H1 (cell line): ENCODE data around the gene FGF11. TPM values are rescaled to one million over a fixed set of nuclear protein-coding genes. Genes with fewer than 3 reads are reported as not detected.

ENCODE experiments used
- CTCF ChIA-PET: fragments of 300-600 bp; sonication (Branson Sonifier 250); formaldehyde crosslinking; loops from one replicate; lab custom pipeline; 2021; ENCODE audit not compliant: partially characterized antibody; lab: Charles Lee
- POLR2A ChIA-PET: fragments of 300-600 bp; sonication (Branson Sonifier 250); formaldehyde crosslinking; loops from one replicate; lab custom pipeline; 2021; ENCODE audit warnings: inconsistent platforms; ENCODE audit not compliant: partially characterized antibody; lab: Charles Lee
- DNase-seq, 2 experiments: peaks; one replicate each; pipeline versions ENCODE4 v3.0.0 to v3.0.0-alpha.2; 2010 to 2022; ENCODE audit warnings: low spot score in 2 of 2, low read depth in 1 of 2, mixed read lengths in 1 of 2
- FAIRE-seq: peaks from 2 replicates; lab custom pipeline; 2011; peaks lifted over from hg19 to GRCh38; lab: Jason Lieb, UNC
- H2AFZ ChIP-seq: 2 replicates; pipeline ENCODE4 v1.8.1; 2012; ENCODE audit warnings: low read length, inconsistent platforms
- H2AK5ac ChIP-seq: 2 replicates; pipeline ENCODE4 v1.6.1; 2013; ENCODE audit warnings: low read depth, low read length
- H2BK120ac ChIP-seq: replicated peaks from 2 replicates; pipeline ENCODE3; 2013; ENCODE audit warnings: low read depth, low read length, inconsistent platforms
- H2BK12ac ChIP-seq: 2 replicates; pipeline ENCODE4 v1.6.1; 2013; ENCODE audit warnings: low read depth, low read length
- H2BK15ac ChIP-seq: 2 replicates; pipeline ENCODE4 v1.6.1; 2013; ENCODE audit warnings: low read length
- H2BK20ac ChIP-seq: 2 replicates; pipeline ENCODE4 v1.6.1; 2013; ENCODE audit warnings: low read length
- H2BK5ac ChIP-seq: 2 replicates; pipeline ENCODE4 v1.6.1; 2013; ENCODE audit warnings: low read depth, low read length
- H3K14ac ChIP-seq: 2 replicates; pipeline ENCODE4 v1.6.1; 2013; ENCODE audit warnings: inconsistent platforms; ENCODE audit not compliant: insufficient read length
- H3K18ac ChIP-seq: 2 replicates; pipeline ENCODE4 v1.6.1; 2013; ENCODE audit warnings: low read length; ENCODE audit errors: extremely low read depth
- H3K23ac ChIP-seq: 2 replicates; pipeline ENCODE4 v1.6.1; 2013; ENCODE audit warnings: inconsistent platforms; ENCODE audit not compliant: insufficient read length
- H3K23me2 ChIP-seq: 2 replicates; pipeline ENCODE4 v1.6.1; 2013; ENCODE audit warnings: low read depth, low read length
- H3K27ac ChIP-seq: 2 replicates; pipeline ENCODE4 v1.6.1; 2011; ENCODE audit warnings: low read depth, low read length, inconsistent platforms
- H3K27me3 ChIP-seq, 4 experiments: replicated peaks in 1 of 4; 1 replicate in 1 of 4; 2 replicates in 3 of 4; pipeline versions ENCODE4 v1.6.1 to v1.8.1; 2011 to 2013; ENCODE audit warnings: low read length in 3 of 4, mild to moderate bottlenecking in 3 of 4, inconsistent platforms in 2 of 4, mixed read lengths in 2 of 4, moderate library complexity in 1 of 4; ENCODE audit not compliant: control insufficient read depth in 3 of 4, insufficient read depth in 3 of 4; ENCODE audit errors: extremely low read depth in 1 of 4
- H3K36me3 ChIP-seq, 4 experiments: 2 replicates each; pipeline versions ENCODE4 v1.6.1 to v1.8.1; 2011 to 2013; ENCODE audit warnings: mild to moderate bottlenecking in 4 of 4, low read length in 3 of 4, moderate library complexity in 2 of 4, control low read depth in 1 of 4, inconsistent platforms in 1 of 4; ENCODE audit not compliant: insufficient read depth in 4 of 4, control insufficient read depth in 2 of 4
- H3K4ac ChIP-seq: replicated peaks from 2 replicates; pipeline ENCODE3; 2013; ENCODE audit warnings: low read length, low read depth, mixed read lengths, inconsistent platforms; ENCODE audit not compliant: insufficient read length
- H3K4me1 ChIP-seq, 4 experiments: replicated peaks in 1 of 4; 1 replicate in 1 of 4; 2 replicates in 3 of 4; pipeline versions ENCODE4 v1.6.1 to v1.8.1; 2011 to 2013; ENCODE audit warnings: low read length in 3 of 4, inconsistent platforms in 2 of 4, mixed read lengths in 1 of 4; ENCODE audit not compliant: insufficient read depth in 4 of 4, control insufficient read depth in 3 of 4
- H3K4me2 ChIP-seq, 2 experiments: 2 replicates each; pipeline versions ENCODE4 v1.6.1 to v1.8.1; 2011 to 2013; ENCODE audit warnings: low read depth in 2 of 2, low read length in 2 of 2, control low read depth in 1 of 2, inconsistent platforms in 1 of 2, mild to moderate bottlenecking in 1 of 2; ENCODE audit not compliant: insufficient read depth in 1 of 2
- H3K4me3 ChIP-seq, 4 experiments: fragments of 200-600, 300-600 bp in 1 of 4; sonication (generic), shearing (Covaris generic), sonication (Bioruptor Twin) in 1 of 4; 2 replicates each; pipeline versions ENCODE4 v1.5.1 to v1.8.1; 2011 to 2016; ENCODE audit warnings: low read length in 4 of 4, low read depth in 3 of 4, control low read depth in 2 of 4, inconsistent platforms in 2 of 4, mild to moderate bottlenecking in 2 of 4, mixed read lengths in 1 of 4, moderate library complexity in 1 of 4; ENCODE audit not compliant: insufficient read depth in 2 of 4; ENCODE audit errors: extremely low read depth in 1 of 4
- H3K56ac ChIP-seq: replicated peaks from 2 replicates; pipeline ENCODE3; 2013; ENCODE audit warnings: low read depth, mild to moderate bottlenecking, mixed read lengths, low read length, inconsistent platforms; ENCODE audit not compliant: insufficient read length
- H3K79me1 ChIP-seq: 2 replicates; pipeline ENCODE4 v1.6.1; 2013; ENCODE audit warnings: low read depth, low read length, control low read depth
- H3K79me2 ChIP-seq, 2 experiments: 2 replicates each; pipeline versions ENCODE4 v1.6.1 to v1.8.1; 2012 to 2013; ENCODE audit warnings: low read length in 2 of 2, mild to moderate bottlenecking in 2 of 2, inconsistent platforms in 1 of 2; ENCODE audit not compliant: insufficient read depth in 2 of 2, control insufficient read depth in 1 of 2
- H3K9ac ChIP-seq, 4 experiments: replicated peaks in 1 of 4; 1 replicate in 1 of 4; 2 replicates in 3 of 4; pipeline versions ENCODE4 v1.6.1 to v1.8.1; 2011 to 2013; ENCODE audit warnings: low read depth in 3 of 4, low read length in 3 of 4, control low read depth in 2 of 4, mild to moderate bottlenecking in 2 of 4, moderate library complexity in 2 of 4, inconsistent platforms in 1 of 4; ENCODE audit errors: extremely low read depth in 1 of 4
- H3K9me3 ChIP-seq, 2 experiments: 2 replicates each; pipeline versions ENCODE4 v1.6.1 to v1.8.1; 2012 to 2013; ENCODE audit warnings: mild to moderate bottlenecking in 2 of 2, moderate library complexity in 2 of 2, control low read depth in 1 of 2, inconsistent platforms in 1 of 2, low read depth in 1 of 2, low read length in 1 of 2, mixed read lengths in 1 of 2; ENCODE audit not compliant: insufficient read depth in 2 of 2
- H4K20me1 ChIP-seq, 2 experiments: replicated peaks in 1 of 2; 2 replicates each; pipeline versions ENCODE3 to v1.8.1; 2011 to 2013; ENCODE audit warnings: inconsistent platforms in 2 of 2, low read length in 2 of 2, mild to moderate bottlenecking in 1 of 2; ENCODE audit not compliant: insufficient read depth in 2 of 2, control insufficient read depth in 1 of 2
- H4K5ac ChIP-seq: 2 replicates; pipeline ENCODE4 v1.6.1; 2013; ENCODE audit warnings: low read length, low read depth, mixed read lengths, inconsistent platforms; ENCODE audit not compliant: insufficient read length
- H4K8ac ChIP-seq: 2 replicates; pipeline ENCODE4 v1.8.0; 2013; ENCODE audit warnings: mild to moderate bottlenecking, moderate library complexity, low read length, inconsistent platforms; ENCODE audit not compliant: insufficient read depth; ENCODE audit errors: extremely low read depth
- H4K91ac ChIP-seq: replicated peaks from 2 replicates; pipeline ENCODE3; 2013; ENCODE audit warnings: low read length, mixed read lengths, inconsistent platforms; ENCODE audit not compliant: insufficient read length
- CEBPB ChIP-seq: IDR thresholded peaks from 2 replicates; pipeline ENCODE4 v1.6.1; 2012; ENCODE audit warnings: low read depth, low read length
- CTCF ChIP-seq, 3 experiments: IDR thresholded peaks; 1 replicate in 2 of 3; 2 replicates in 1 of 3; pipeline versions ENCODE4 v1.5.1 to v1.6.1; 2011; ENCODE audit warnings: low read length in 3 of 3, mild to moderate bottlenecking in 3 of 3, inconsistent platforms in 2 of 3, low read depth in 1 of 3, moderate library complexity in 1 of 3; ENCODE audit not compliant: insufficient read depth in 1 of 3; ENCODE audit errors: control extremely low read depth in 1 of 3
- NRF1 ChIP-seq: IDR thresholded peaks from 2 replicates; pipeline ENCODE4 v1.6.1; 2011; ENCODE audit warnings: mild to moderate bottlenecking, low read depth, low read length, improper control_type of control experiment
- PHF8 ChIP-seq: fragments of 200-600 bp; sonication (generic); conservative IDR thresholded peaks from 2 replicates; pipeline ENCODE4 v1.7.1; 2012; ENCODE audit warnings: low read depth, mild to moderate bottlenecking, inconsistent platforms, low read length, moderate library complexity
- SP4 ChIP-seq: IDR thresholded peaks from 2 replicates; pipeline ENCODE4 v1.6.1; 2012; ENCODE audit warnings: low read length, inconsistent platforms
- WGBS, 2 experiments: shearing (Covaris generic) in 1 of 2; methylation state at CpG; one replicate each; pipeline versions ENCODE4 v1.1.6 to v1.1.7; 2013 to 2015; ENCODE audit warnings: low lambda C conversion rate in 2 of 2, mixed read lengths in 2 of 2, inconsistent platforms in 1 of 2, low coverage in 1 of 2, missing lambda C conversion rate in 1 of 2; ENCODE audit not compliant: insufficient replicate concordance in 2 of 2, insufficient coverage in 1 of 2, insufficient read length in 1 of 2; ENCODE audit errors: extremely low coverage in 1 of 2, missing lambda C conversion rate in 1 of 2; 5-methylcytosine and 5-hydroxymethylcytosine counted together
- polyA plus RNA-seq, 7 experiments: library from polyadenylated mRNA; depleted of rRNA in 3 of 7; stranded (reverse) in 5 of 7; unstranded in 2 of 7; fragments of >200 nt in 5 of 7; fragments of 200-250 nt in 2 of 7; gene quantifications; 1 replicate in 5 of 7; 2 replicates in 1 of 7; 4 replicates in 1 of 7; pipeline versions ENCODE4 v1.2.1 to v1.2.3, GENCODE V29; 2011 to 2013; ENCODE audit warnings: missing spikeins in 2 of 7, mixed read lengths in 2 of 7
- total RNA-seq: library from RNA; stranded (reverse); fragmentation: NEBNext Ultra II Directional; extraction: Animal tissue kit (Norgen Biotek cat#: 25700); gene quantifications from 2 replicates; pipeline ENCODE4 v1.2.1, GENCODE V29; 2021

Gene FGF11
- total and polyA plus RNA-seq, 2 of the 8 experiments (the other 6 are each of a cell fraction or from before 2014, with no cell fraction given): 11.8 to 26.1 TPM

- Histone ChIP-seq H3K27me3 (no peaks in the 10 kb centered on the region), H2BK15ac (no peak overlapping the region), H4K20me1 (peaks cover 0 to 1% of the 10 kb centered on the region in 2 experiments), H2BK5ac (no peak overlapping the region), H4K5ac (no peak overlapping the region), H3K27ac (no peak overlapping the region), H3K9me3 (no peaks in the 10 kb centered on the region), H4K91ac (no peak overlapping the region), H3K79me1 (peaks cover 2% of the 10 kb centered on the region; the same call in 1 of the 2 replicates), H3K4ac (no peak overlapping the region), H3K23me2 (no peaks in the 10 kb centered on the region), H2AFZ (no peak overlapping the region), H3K79me2 (no peaks in the 10 kb centered on the region), H2BK12ac (no peak overlapping the region), H3K18ac (no peak overlapping the region), H3K9ac (no peak overlapping the region), H3K4me3 (no peak overlapping the region), H3K23ac (no peak overlapping the region), H3K4me2 (no peak overlapping the region), H3K14ac (no peak overlapping the region), H3K4me1 (peaks cover 2 to 9% (median 7%) of the 10 kb centered on the region in 4 experiments), H3K36me3 (peaks cover 0 to 3% (median under 1%) of the 10 kb centered on the region in 4 experiments; a peak in 3 of 8 replicates), H2BK20ac (no peak overlapping the region), H3K56ac (no peak overlapping the region), H2AK5ac (no peak overlapping the region), H2BK120ac (no peak overlapping the region), H4K8ac (no peak overlapping the region)
- POLR2A ChIA-PET: interaction anchor here (0.6 to 13.8 kb wide), 5 partner anchors 10 to 125 kb away, joined by 3 to 200 read pairs (median 4); partner anchors contain the start of genes FGF11, POLR2A, SLC35G6 and ZBTB4
- 96% methylated on average over 9 of the region's 9 CpGs; no CpG with 5 or more reads in 1 of the 2 experiments for WGBS, 2 experiments
- DNase-seq: no peak
- FAIRE-seq: no peak
- CTCF ChIA-PET: interaction anchor here (0.6 to 1.5 kb wide), 3 partner anchors 23 to 178 kb away, joined by 3 to 4 read pairs (median 4); no protein-coding TSS in a partner anchor
- no peak for TF ChIP-seq PHF8
- no peak for TF ChIP-seq NRF1
- TF ChIP-seq CTCF (IDR thresholded peaks at IDR 0.05; ENCODE audit: control extremely low read depth in 1 of 3, insufficient read depth in 1 of 3, low read depth in 1 of 3, low read length in 3 of 3): no peak
- no peak for TF ChIP-seq SP4
- TF ChIP-seq CEBPB: no peak
These were observed 24.8 kb downstream of the FGF11 start for GRCh38 chr17:7464081-7464480.
